Measurements from ENCODE around the gene ARHGAP32. TPM values are rescaled to one million over a fixed set of nuclear protein-coding genes. Genes with fewer than 3 reads are reported as not detected.

Gene ARHGAP32
- total and polyA plus RNA-seq, 9 donors: 5.9 to 34.8 (median 28.4) TPM

DNA sequence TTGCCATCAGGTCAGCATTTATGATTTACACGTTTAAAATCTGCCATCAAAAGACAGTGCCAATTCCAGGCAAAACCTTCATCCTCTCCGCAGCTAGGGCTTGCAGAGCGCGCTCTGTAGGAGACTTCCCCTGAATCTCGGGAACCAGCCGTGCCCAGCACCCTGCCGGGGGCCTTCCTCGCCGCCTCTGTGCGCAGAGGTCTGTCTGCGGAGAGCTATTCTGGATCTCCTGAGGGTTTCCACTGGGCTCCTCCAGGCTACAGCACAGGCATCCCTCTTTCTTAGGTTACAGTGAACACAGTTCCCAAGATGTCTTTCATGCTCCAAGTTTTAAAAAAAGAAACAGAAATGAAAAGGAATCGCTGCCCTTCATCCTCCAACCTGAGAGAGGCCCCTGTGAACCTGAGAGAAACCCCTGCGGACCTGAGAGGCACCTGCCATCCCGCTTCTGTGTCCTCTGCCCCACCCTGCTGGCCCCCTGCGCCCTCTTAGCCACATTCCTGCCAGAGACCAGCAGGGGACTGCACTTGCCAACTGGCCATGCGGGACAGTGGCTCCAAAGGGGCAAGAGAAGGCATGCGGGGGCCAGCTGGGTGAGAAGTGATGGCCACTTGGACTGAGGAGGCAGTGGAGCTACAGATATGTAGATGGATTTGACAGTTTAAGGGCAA is 265.6 kb downstream of the ARHGAP32 start:
- Histone ChIP-seq H3K4me1 (ENCODE audit: insufficient read depth) (no peaks in the 10 kb centered on the region), H3K4me3 (no peak overlapping the region), H3K27ac (no peak overlapping the region), H3K36me3 (no peaks in the 10 kb centered on the region), H3K9me3 (no peaks in the 10 kb centered on the region), H3K27me3 (no peaks in the 10 kb centered on the region)
- intact Hi-C loops (cut with DNase I): no loop called here
- WGBS, 3 donors: 89 to 92% (median 92%) methylated on average over 17 of the region's 17 CpGs
- TF ChIP-seq, protein P1, sequence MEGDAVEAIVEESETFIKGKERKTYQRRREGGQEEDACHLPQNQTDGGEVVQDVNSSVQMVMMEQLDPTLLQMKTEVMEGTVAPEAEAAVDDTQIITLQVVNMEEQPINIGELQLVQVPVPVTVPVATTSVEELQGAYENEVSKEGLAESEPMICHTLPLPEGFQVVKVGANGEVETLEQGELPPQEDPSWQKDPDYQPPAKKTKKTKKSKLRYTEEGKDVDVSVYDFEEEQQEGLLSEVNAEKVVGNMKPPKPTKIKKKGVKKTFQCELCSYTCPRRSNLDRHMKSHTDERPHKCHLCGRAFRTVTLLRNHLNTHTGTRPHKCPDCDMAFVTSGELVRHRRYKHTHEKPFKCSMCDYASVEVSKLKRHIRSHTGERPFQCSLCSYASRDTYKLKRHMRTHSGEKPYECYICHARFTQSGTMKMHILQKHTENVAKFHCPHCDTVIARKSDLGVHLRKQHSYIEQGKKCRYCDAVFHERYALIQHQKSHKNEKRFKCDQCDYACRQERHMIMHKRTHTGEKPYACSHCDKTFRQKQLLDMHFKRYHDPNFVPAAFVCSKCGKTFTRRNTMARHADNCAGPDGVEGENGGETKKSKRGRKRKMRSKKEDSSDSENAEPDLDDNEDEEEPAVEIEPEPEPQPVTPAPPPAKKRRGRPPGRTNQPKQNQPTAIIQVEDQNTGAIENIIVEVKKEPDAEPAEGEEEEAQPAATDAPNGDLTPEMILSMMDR (IDR thresholded peaks at IDR 0.05): no peak
- TF ChIP-seq POLR2A (IDR thresholded peaks at IDR 0.05) (no peak), EP300 (IDR thresholded peaks at IDR 0.05) (no peak)
- no peak for DNase-seq

DNA sequence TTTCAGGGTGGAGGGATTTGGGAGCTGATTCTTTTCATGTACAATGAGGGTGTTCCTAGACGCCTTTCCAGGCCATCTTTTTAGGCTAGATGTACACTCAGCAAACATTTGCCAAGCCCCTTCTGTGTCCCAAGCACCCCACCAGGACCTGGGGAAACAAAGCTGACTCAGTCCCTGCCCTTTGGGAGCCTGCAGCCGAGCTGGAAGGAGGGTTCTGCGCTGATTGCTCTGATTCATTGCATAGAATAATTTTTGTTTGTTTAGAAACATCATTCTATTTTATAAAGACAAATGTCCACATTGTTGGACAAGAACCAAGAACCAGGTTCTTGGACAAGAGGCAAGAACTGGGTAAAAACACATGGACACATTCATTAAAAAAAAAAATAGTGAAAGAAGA is 266.1 kb downstream of the ARHGAP32 start:
- Histone ChIP-seq H3K4me3 (no peak overlapping the region), H3K4me1 (ENCODE audit: insufficient read depth) (no peaks in the 10 kb centered on the region), H3K27me3 (no peaks in the 10 kb centered on the region), H3K9me3 (no peaks in the 10 kb centered on the region), H3K27ac (no peak overlapping the region), H3K36me3 (no peaks in the 10 kb centered on the region)
- intact Hi-C loops (cut with DNase I): no loop called here
- TF ChIP-seq EP300 (IDR thresholded peaks at IDR 0.05) (no peak), POLR2A (IDR thresholded peaks at IDR 0.05) (no peak)
- TF ChIP-seq, protein P1 (IDR thresholded peaks at IDR 0.05): no peak
- WGBS, 3 donors: 88 to 91% (median 88%) methylated on average over 3 of the region's 3 CpGs
- no peak for DNase-seq

DNA sequence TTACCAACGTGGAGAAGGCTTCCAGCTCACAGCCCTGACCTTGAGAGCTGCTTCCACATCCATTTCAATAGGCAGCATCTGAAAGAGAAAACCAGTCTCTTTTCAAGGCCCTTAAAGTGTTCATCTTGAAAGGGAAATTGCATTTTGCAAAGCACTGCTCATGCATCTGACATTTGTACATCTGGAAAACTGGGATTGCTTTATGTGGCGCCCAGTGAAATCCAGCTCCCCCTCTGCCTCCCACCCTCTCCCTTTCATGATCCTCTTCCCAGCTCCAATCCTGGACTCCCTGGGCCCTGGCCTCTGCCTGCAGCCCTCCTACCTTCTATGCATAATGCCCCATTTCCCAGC is 266.9 kb downstream of the ARHGAP32 start:
- Histone ChIP-seq H3K27me3 (no peaks in the 10 kb centered on the region), H3K4me3 (no peak overlapping the region), H3K36me3 (no peaks in the 10 kb centered on the region), H3K27ac (no peak overlapping the region), H3K4me1 (ENCODE audit: insufficient read depth) (no peaks in the 10 kb centered on the region), H3K9me3 (no peaks in the 10 kb centered on the region)
- intact Hi-C loops (cut with DNase I): no loop called here
- no peak for TF ChIP-seq POLR2A (IDR thresholded peaks at IDR 0.05)
- TF ChIP-seq, protein P1 (IDR thresholded peaks at IDR 0.05): no peak
- TF ChIP-seq EP300 (IDR thresholded peaks at IDR 0.05): no peak
- WGBS, 3 donors: 40 to 51% (median 49%) methylated on average over 2 of the region's 2 CpGs
- no peak for DNase-seq

DNA sequence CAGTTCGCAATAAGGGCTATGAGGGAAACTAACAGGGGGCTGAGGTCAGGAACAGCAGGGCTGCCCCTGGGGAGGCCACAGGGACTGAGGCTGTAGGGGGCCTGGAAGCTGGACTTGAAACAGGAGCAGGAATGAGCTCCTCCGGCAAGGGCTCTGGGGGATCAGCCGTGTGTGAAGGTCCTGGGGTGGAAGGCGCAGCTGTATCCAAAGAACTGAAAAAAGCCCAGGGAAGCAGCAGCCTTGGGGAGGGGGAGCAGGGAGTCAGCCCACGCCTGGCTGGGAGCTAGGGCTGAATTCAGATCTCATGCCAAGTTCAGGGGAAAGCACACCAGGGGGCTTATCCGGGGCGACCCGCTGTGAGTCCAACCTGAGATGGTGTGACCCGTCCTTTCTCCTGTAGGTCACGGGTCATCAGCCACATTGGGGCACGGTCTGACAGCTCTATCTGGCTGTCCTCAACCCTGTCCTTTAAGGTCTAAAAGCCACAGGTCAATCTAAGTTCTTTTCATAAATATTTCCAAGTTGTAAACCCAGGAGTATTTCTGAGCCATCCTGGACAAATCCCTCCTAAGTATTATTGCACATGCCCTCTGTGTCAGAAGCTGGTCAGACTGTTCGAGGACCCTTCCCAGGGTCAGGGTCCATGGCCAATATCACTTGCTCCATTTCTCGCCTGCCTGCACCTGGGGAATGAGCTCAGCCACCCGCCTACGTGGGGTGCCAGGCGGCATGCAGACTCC is 267.4 kb downstream of the ARHGAP32 start:
- 54 to 65% (median 58%) methylated on average over 14 to 16 of the region's 16 CpGs for WGBS, 3 donors
- Histone ChIP-seq H3K36me3 (no peaks in the 10 kb centered on the region), H3K9me3 (no peaks in the 10 kb centered on the region), H3K27ac (no peak overlapping the region), H3K4me1 (ENCODE audit: insufficient read depth) (no peaks in the 10 kb centered on the region), H3K4me3 (no peak overlapping the region), H3K27me3 (no peaks in the 10 kb centered on the region)
- no peak for DNase-seq
- TF ChIP-seq EP300 (IDR thresholded peaks at IDR 0.05) (no peak), POLR2A (IDR thresholded peaks at IDR 0.05) (no peak)
- TF ChIP-seq, protein P1 (IDR thresholded peaks at IDR 0.05): no peak
- intact Hi-C loops (cut with DNase I): no loop called here
